Bronchial epithelial cell (primary cell): ENCODE results near the gene SMAD3. TPM values are rescaled to one million over a fixed set of nuclear protein-coding genes. Genes with fewer than 3 reads are reported as not detected.
"Not testable (repeated sequence)": the region's sequence is repeated elsewhere in the genome, so short reads cannot be mapped to it uniquely, and the experiment has no call there.

ENCODE experiments used
- DNase-seq: peaks from one replicate; pipeline ENCODE4 v3.0.0-alpha.2; 2010; ENCODE audit warnings: low read depth
- FAIRE-seq: peaks from 2 replicates; lab custom pipeline; 2011; peaks lifted over from hg19 to GRCh38; lab: Jason Lieb, UNC
- H3K27me3 ChIP-seq: 2 replicates; pipeline ENCODE4 v1.5.1; 2011; ENCODE audit warnings: low read length; ENCODE audit not compliant: control insufficient read depth, insufficient read depth
- H3K36me3 ChIP-seq: 2 replicates; pipeline ENCODE4 v1.5.1; 2011; ENCODE audit warnings: low read length; ENCODE audit not compliant: control insufficient read depth, insufficient read depth
- H3K4me3 ChIP-seq: 2 replicates; pipeline ENCODE4 v1.5.1; 2011; ENCODE audit warnings: mild to moderate bottlenecking, low read depth, low read length, control low read depth
- total RNA-seq: library from RNA; depleted of rRNA; stranded (reverse); fragments of >200 nt; gene quantifications from 2 replicates; pipeline ENCODE4 v1.2.1, GENCODE V29; 2014
- TF ChIP-seq, protein P1 (sequence below): IDR thresholded peaks from 2 replicates; pipeline ENCODE4 v1.5.1; 2011; ENCODE audit warnings: mild to moderate bottlenecking, moderate library complexity, low read length, control low read depth, inconsistent platforms; ENCODE audit not compliant: insufficient read depth, severe bottlenecking

SMAD3 gene
- total RNA-seq, 1 donor from 2014 or later = 9.5 TPM

DNA sequence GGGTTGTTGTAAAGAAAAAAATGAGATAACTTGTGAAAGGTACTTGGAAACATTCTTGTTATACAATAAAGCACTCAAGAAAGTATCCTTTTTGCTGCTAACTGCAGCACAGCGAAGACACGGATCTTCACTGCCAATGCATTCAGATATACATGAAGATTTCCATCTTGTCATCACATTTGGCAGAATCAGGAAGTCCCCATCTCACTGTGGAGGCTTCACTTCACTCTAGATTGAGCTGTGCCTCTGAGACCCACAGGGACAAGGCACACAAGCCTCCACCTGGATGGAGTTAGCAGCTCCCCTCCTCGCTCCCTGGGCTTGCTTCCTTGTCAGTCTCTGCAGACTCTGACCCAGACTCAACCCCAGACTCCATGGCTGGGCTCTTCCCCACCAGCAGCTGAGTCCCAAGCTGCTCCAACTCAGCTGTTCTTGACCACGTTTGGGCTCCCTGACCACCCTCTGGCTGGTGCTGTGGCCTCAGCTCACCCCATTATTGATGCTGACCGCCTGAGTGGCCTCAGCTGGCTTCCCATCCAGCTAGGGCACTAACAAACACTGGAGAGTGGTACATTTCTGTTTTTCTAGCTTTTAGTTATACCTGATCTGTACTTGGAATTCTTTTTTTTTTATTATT is 45.4 kb upstream of the SMAD3 start:
- no peak for DNase-seq
- Histone ChIP-seq H3K27me3 (peaks cover 2% of the 10 kb centered on the region), H3K4me3 (no peak overlapping the region), H3K36me3 (no peaks in the 10 kb centered on the region)
- TF ChIP-seq, protein P1, sequence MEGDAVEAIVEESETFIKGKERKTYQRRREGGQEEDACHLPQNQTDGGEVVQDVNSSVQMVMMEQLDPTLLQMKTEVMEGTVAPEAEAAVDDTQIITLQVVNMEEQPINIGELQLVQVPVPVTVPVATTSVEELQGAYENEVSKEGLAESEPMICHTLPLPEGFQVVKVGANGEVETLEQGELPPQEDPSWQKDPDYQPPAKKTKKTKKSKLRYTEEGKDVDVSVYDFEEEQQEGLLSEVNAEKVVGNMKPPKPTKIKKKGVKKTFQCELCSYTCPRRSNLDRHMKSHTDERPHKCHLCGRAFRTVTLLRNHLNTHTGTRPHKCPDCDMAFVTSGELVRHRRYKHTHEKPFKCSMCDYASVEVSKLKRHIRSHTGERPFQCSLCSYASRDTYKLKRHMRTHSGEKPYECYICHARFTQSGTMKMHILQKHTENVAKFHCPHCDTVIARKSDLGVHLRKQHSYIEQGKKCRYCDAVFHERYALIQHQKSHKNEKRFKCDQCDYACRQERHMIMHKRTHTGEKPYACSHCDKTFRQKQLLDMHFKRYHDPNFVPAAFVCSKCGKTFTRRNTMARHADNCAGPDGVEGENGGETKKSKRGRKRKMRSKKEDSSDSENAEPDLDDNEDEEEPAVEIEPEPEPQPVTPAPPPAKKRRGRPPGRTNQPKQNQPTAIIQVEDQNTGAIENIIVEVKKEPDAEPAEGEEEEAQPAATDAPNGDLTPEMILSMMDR = no peak
- no peak for FAIRE-seq

DNA sequence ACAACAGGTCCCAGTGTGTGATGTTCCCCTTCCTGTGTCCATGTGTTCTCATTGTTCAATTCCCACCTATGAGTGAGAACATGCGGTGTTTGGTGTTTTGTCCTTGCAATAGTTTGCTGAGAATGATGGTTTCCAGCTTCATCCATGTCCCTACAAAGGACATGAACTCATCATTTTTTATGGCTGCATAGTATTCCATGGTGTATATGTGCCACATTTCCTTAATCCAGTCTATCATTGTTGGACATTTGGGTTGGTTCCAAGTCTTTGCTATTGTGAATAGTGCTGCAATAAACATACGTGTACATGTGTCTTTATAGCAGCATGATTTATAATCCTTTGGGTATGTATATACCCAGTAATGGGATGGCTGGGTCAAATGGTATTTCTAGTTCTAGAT is 44.7 kb upstream of the SMAD3 start:
- FAIRE-seq = not testable (repeated sequence)

DNA sequence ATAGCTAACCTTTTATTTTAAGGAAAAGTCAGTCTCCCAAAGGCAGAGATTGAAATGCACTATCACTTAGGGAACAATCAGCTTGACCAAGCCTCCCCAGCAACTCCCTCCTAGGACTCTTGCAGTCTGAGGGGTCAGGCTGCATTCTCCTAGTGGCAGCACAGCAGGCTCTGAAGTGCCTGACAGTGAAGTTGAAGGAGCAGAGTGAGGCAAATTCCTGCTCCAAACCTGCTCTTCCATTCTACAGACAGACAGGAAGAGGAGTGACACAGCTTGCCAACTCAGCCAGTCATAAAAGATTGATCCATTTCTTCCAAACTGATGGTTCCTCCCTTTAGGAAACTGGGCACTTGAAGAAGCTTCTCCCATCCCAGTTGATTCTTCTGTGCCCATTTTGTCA is 43.9 kb upstream of the SMAD3 start:
- DNase-seq (peak; percentile 69), FAIRE-seq (no peak)
- Histone ChIP-seq H3K4me3 (no peak overlapping the region), H3K36me3 (no peaks in the 10 kb centered on the region), H3K27me3 (peaks cover 2% of the 10 kb centered on the region)
- TF ChIP-seq, protein P1 = no peak

More for the DNA sequence above, 44.7 kb upstream of the SMAD3 start:
- not testable (repeated sequence) for H3K27me3 ChIP-seq, DNase-seq, H3K4me3 ChIP-seq, H3K36me3 ChIP-seq

DNA sequence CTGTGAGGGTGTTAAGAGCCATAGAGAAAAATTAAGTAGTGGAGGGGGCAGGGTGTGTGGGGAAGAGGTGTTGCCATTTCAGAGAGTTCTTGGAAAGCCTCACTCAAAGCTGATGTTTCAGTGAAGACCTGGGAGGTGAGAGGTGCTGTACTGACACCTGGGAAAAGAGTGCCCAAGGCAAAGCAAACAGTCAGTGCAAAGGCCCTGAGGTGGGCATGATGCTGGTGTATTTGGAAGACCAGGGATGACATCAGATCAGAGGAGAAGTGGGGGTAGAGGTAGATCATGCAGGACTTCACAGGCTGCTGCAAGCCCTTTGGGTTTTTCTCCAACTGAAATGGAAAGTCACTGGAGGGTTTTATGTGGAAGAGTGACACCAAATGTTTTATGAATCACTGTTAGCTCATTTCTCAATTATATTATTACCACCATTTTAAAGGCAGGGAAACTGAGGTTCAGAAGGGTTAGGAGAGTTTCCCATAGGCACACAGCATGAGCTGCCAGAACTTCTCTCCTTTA is 42.8 kb upstream of the SMAD3 start:
- no peak for FAIRE-seq

DNA sequence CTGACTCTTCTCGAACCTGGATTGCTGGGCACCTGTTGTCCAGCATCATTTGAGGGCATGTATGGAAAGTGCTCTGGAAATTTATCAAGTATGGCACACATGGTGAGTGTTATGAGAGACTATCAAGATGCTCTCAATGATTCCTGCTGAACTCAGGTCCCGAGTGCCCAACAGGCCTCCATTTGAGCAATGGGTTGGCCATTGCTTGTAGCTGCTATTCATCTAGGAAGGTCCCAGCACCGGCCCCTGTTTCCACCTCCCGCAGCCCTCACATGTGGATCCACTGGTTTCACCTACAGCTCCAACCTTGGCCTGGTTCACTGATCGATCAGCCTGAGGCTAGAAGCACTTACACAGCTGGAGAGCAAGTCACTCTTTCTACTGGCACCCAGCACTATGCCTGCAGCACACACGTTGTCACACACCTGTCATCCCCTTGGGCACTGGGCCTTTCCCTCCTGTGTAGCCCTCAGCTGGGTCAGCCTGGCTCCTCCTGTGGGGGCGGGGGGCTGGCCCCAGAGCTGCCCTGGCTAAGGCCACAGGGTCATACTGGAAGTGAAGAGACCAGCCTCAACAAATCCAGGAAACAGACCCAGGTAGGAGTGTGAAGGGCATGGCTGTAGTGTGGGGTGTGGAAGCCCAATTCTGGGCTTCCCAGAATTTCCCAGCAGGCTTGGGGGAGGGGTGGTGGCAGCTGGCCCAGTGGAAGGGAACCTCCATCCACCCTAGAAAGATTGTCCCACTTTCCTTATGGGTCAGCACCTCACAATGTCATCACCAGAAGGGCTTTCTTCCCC is 41.7 kb upstream of the SMAD3 start:
- TF ChIP-seq, protein P1 = no peak
- FAIRE-seq = no peak
- Histone ChIP-seq H3K36me3 (no peaks in the 10 kb centered on the region), H3K27me3 (no peaks in the 10 kb centered on the region), H3K4me3 (no peak overlapping the region)
- no peak for DNase-seq

More for the DNA sequence above, 42.8 kb upstream of the SMAD3 start:
- H3K27me3 ChIP-seq = peaks cover 2% of the 10 kb centered on the region
- no peak for DNase-seq
- no peak overlapping the region for H3K4me3 ChIP-seq
- TF ChIP-seq, protein P1 = no peak
- H3K36me3 ChIP-seq = no peaks in the 10 kb centered on the region

DNA sequence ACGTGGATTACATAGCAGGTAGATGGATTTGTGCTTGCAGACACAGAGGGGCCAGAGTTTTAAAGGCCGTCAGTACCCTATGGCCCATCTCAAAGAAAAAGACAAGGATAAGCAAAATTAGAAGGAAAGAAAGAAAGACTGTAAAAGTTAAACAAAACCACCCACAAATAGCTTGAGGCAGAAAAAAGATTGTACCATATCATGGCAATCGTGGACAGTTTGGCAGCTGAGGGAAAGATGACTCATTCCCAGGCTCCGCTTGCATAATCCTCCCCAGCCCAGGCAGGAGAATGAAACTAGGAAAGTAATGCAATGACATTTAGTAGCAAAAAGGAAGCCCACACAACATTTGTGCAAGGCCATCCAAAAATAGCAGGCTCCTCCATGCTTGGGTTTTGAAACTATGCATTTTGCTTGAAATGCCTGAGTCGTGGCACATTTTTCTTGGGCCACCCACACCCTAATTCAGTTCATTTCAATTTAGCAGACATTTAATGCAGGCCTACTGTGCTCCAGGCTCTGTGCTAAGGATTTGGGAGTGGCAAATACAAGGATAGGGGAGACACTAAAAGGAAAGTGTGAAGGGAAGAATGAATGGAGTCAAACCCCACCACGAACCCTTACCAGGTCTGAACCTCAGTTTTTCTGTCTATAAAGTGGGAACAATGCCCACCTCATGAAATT is 40.9 kb upstream of the SMAD3 start:
- TF ChIP-seq, protein P1 = no peak
- FAIRE-seq (no peak), DNase-seq (peak; percentile 92)
- Histone ChIP-seq H3K27me3 (no peaks in the 10 kb centered on the region), H3K36me3 (no peaks in the 10 kb centered on the region), H3K4me3 (no peak overlapping the region)
